Gastrocnemius medialis (tissue), 4 donors: ENCODE data around the gene TBX18. TPM values are rescaled to one million over a fixed set of nuclear protein-coding genes. Genes with fewer than 3 reads are reported as not detected.

ENCODE experiments used
- ATAC-seq, 2 donors: fragments of 150-250 bp; one replicate each; pipeline ENCODE4 v1.9.1; 2016
- DNase-seq, 2 donors: peaks; one replicate each; pipeline ENCODE4 v3.0.0-alpha.2; 2019
- H3K27ac ChIP-seq, 4 donors: fragments of 200-600 bp; sonication (generic); 1 replicate in 1 of 4; 2 replicates in 3 of 4; pipeline ENCODE4 v1.5.1; 2016 to 2018; ENCODE audit warnings: mild to moderate bottlenecking in 2 of 4, moderate library complexity in 1 of 4
- H3K27me3 ChIP-seq, 3 donors: fragments of 200-600 bp; sonication (generic) in 2 of 3; 1 replicate in 1 of 3; 2 replicates in 2 of 3; pipeline versions ENCODE4 v1.5.1 to v1.6.0; 2016 to 2019; ENCODE audit warnings: mild to moderate bottlenecking in 1 of 3, moderate library complexity in 1 of 3
- H3K36me3 ChIP-seq, 2 donors: fragments of 200-600 bp; sonication (generic) in 1 of 2; one replicate each; pipeline ENCODE4 v1.5.1; 2017 to 2018
- H3K4me1 ChIP-seq, 2 donors: fragments of 200-600 bp; sonication (generic) in 1 of 2; one replicate each; pipeline ENCODE4 v1.5.1; 2016 to 2017; ENCODE audit warnings: mild to moderate bottlenecking in 2 of 2
- H3K4me3 ChIP-seq, 4 donors: fragments of 200-600 bp; sonication (generic) in 3 of 4; 1 replicate in 1 of 4; 2 replicates in 3 of 4; pipeline ENCODE4 v1.5.1; 2016 to 2019; ENCODE audit warnings: mild to moderate bottlenecking in 2 of 4
- H3K9me3 ChIP-seq, 3 donors: fragments of 200-600 bp; sonication (generic) in 2 of 3; 1 replicate in 1 of 3; 2 replicates in 2 of 3; pipeline ENCODE4 v1.5.1; 2016 to 2019
- CTCF ChIP-seq, 5 experiments: fragments of 450-650 bp in 3 of 5; fragments of 200-600 bp in 2 of 5; sonication (generic) in 2 of 5; IDR thresholded peaks in 4 of 5; conservative IDR thresholded peaks in 1 of 5; 1 replicate in 4 of 5; 2 replicates in 1 of 5; pipeline ENCODE4 v1.5.1; 2016 to 2019; ENCODE audit warnings: antibody characterized with exemption in 5 of 5, mild to moderate bottlenecking in 3 of 5, moderate library complexity in 3 of 5
- POLR2A ChIP-seq, 2 donors: fragments of 450-650 bp; IDR thresholded peaks; one replicate each; pipeline ENCODE4 v1.6.1; 2017; ENCODE audit warnings: antibody characterized with exemption in 2 of 2, mild to moderate bottlenecking in 2 of 2, moderate library complexity in 2 of 2
- in situ Hi-C, 4 donors: fragments of 200-750 bp; cut with MboI; loops; one replicate each; pipeline versions ENCODE4 v1.15.0 to v1.8.0; 2017; ENCODE audit warnings: low sequenced_read_pairs in 4 of 4
- intact Hi-C: fragments of 100-400 bp; cut with DNase I; formaldehyde crosslinking; loops from one replicate; pipeline ENCODE4 v1.15.1; 2023; ENCODE audit warnings: low total_unique reads
- total RNA-seq, 4 donors: library from RNA; depleted of rRNA; stranded (reverse); fragments of >200 nt; gene quantifications; one replicate each; pipeline versions ENCODE4 v1.1.0 to v1.2.3, GENCODE V29; 2016

The TBX18 gene
- total RNA-seq, 4 donors from 2014 or later = 1.0 to 1.7 (median 1.3) TPM

GRCh38 chr6:84769306-84769705 is 4.9 kb upstream of the TBX18 start:
- TF ChIP-seq POLR2A (IDR thresholded peaks at IDR 0.05) (no peak), CTCF (IDR thresholded peaks at IDR 0.05 in 4 of 5, conservative IDR thresholded peaks at IDR 0.05 in 1 of 5) (no peak)
- DNase-seq (no peak), ATAC-seq (no peak)
- intact Hi-C loops (no loop called here), in situ Hi-C loops (no loop called here)
- no peak overlapping the region for H3K4me3 ChIP-seq
- peaks cover 0 to 5% of the 10 kb centered on the region in 2 donors for H3K4me1 ChIP-seq
- no peaks in the 10 kb centered on the region for H3K9me3 ChIP-seq
- no peaks in the 10 kb centered on the region for H3K36me3 ChIP-seq
- H3K27ac ChIP-seq = no peak overlapping the region
- H3K27me3 ChIP-seq = peaks cover 71 to 94% (median 76%) of the 10 kb centered on the region in 3 donors

GRCh38 chr6:84768442-84769174 is 4.2 kb upstream of the TBX18 start:
- H3K9me3 ChIP-seq = no peaks in the 10 kb centered on the region
- TF ChIP-seq POLR2A (IDR thresholded peaks at IDR 0.05) = no peak
- TF ChIP-seq CTCF (IDR thresholded peaks at IDR 0.05 in 4 of 5, conservative IDR thresholded peaks at IDR 0.05 in 1 of 5) = no peak
- H3K36me3 ChIP-seq = no peaks in the 10 kb centered on the region
- ATAC-seq (no peak), DNase-seq (no peak)
- H3K27me3 ChIP-seq = peaks cover 70 to 93% (median 71%) of the 10 kb centered on the region in 3 donors
- in situ Hi-C loops (no loop called here), intact Hi-C loops (no loop called here)
- no peak overlapping the region for H3K27ac ChIP-seq
- peak overlapping the region in 1 of 4 donors; percentile 40 for H3K4me3 ChIP-seq
- peaks cover 0 to under 1% of the 10 kb centered on the region in 2 donors for H3K4me1 ChIP-seq

- in situ Hi-C loops (no loop called here), intact Hi-C loops (no loop called here)
- Histone ChIP-seq H3K27me3 (peaks cover 62 to 92% (median 71%) of the 10 kb centered on the region in 3 donors), H3K36me3 (no peaks in the 10 kb centered on the region), H3K4me1 (no peaks in the 10 kb centered on the region), H3K9me3 (no peaks in the 10 kb centered on the region), H3K27ac (no peak overlapping the region), H3K4me3 (no peak overlapping the region)
- no peak for DNase-seq
- ATAC-seq = no peak
- TF ChIP-seq POLR2A (IDR thresholded peaks at IDR 0.05) (no peak), CTCF (IDR thresholded peaks at IDR 0.05 in 4 of 5, conservative IDR thresholded peaks at IDR 0.05 in 1 of 5) (no peak)
These were observed 3.3 kb upstream of the TBX18 start for GRCh38 chr6:84767526-84768201.

- ATAC-seq (no peak), DNase-seq (no peak)
- Histone ChIP-seq H3K4me1 (no peaks in the 10 kb centered on the region), H3K27ac (no peak overlapping the region), H3K9me3 (no peaks in the 10 kb centered on the region), H3K27me3 (peaks cover 62 to 92% (median 71%) of the 10 kb centered on the region in 3 donors), H3K4me3 (no peak overlapping the region), H3K36me3 (no peaks in the 10 kb centered on the region)
- TF ChIP-seq POLR2A (IDR thresholded peaks at IDR 0.05) (no peak), CTCF (IDR thresholded peaks at IDR 0.05 in 4 of 5, conservative IDR thresholded peaks at IDR 0.05 in 1 of 5) (no peak)
- in situ Hi-C loops (no loop called here), intact Hi-C loops (no loop called here)
These were observed 2.6 kb upstream of the TBX18 start for GRCh38 chr6:84766799-84767525.
